Thyroid gland (tissue), 4 donors: ENCODE measurements around the gene MIEF2. TPM values are rescaled to one million over a fixed set of nuclear protein-coding genes. Genes with fewer than 3 reads are reported as not detected.

Experiments
- DNase-seq, 2 donors: peaks; one replicate each; pipeline ENCODE4 v3.0.0-alpha.2; 2019
- H3K27ac ChIP-seq, 3 donors: fragments of 200-600 bp; sonication (generic); 1 replicate in 2 of 3; 2 replicates in 1 of 3; pipeline ENCODE4 v1.5.1; 2016 to 2019; ENCODE audit warnings: mild to moderate bottlenecking in 1 of 3, moderate library complexity in 1 of 3
- H3K27me3 ChIP-seq: fragments of 200-600 bp; sonication (generic); one replicate; pipeline ENCODE4 v1.5.1; 2019
- H3K36me3 ChIP-seq, 2 donors: fragments of 200-600 bp; sonication (generic); one replicate each; pipeline ENCODE4 v1.5.1; 2016 to 2019
- H3K4me1 ChIP-seq, 2 donors: fragments of 200-600 bp; sonication (generic); one replicate each; pipeline ENCODE4 v1.5.1; 2017 to 2019
- H3K4me3 ChIP-seq, 3 donors: fragments of 200-600 bp; sonication (generic); replicated peaks in 1 of 3; 1 replicate in 2 of 3; 2 replicates in 1 of 3; pipeline ENCODE4 v1.5.1; 2016; ENCODE audit warnings: mild to moderate bottlenecking in 1 of 3
- H3K9me3 ChIP-seq: fragments of 200-600 bp; sonication (generic); one replicate; pipeline ENCODE4 v1.5.1; 2017
- CTCF ChIP-seq, 6 experiments: fragments of 200-600 bp in 3 of 6; fragments of 450-650 bp in 3 of 6; sonication (generic) in 3 of 6; IDR thresholded peaks; one replicate each; pipeline ENCODE4 v1.5.1; 2016 to 2019; ENCODE audit warnings: antibody characterized with exemption in 6 of 6, mild to moderate bottlenecking in 2 of 6, inconsistent platforms in 1 of 6, moderate library complexity in 1 of 6
- POLR2A ChIP-seq, 2 donors: fragments of 450-650 bp; IDR thresholded peaks; one replicate each; pipeline ENCODE4 v1.6.1; 2017; ENCODE audit warnings: antibody characterized with exemption in 2 of 2, mild to moderate bottlenecking in 2 of 2, moderate library complexity in 1 of 2
- WGBS, 2 donors: methylation state at CpG; one replicate each; pipeline ENCODE4 v1.1.5; 2017; 5-methylcytosine and 5-hydroxymethylcytosine counted together
- intact Hi-C: fragments of 100-400 bp; cut with DNase I; formaldehyde crosslinking; loops from one replicate; pipeline ENCODE4 v1.15.1; 2023
- total RNA-seq, 4 donors: library from RNA; depleted of rRNA; stranded (reverse); fragments of >200 nt; gene quantifications; one replicate each; pipeline ENCODE4 v1.2.3, GENCODE V29; 2016

MIEF2 gene
- total RNA-seq, 4 donors from 2014 or later, result 25.7 to 47.0 (median 34.9) TPM

- H3K36me3 ChIP-seq, result peaks cover 10 to 11% of the 10 kb centered on the region in 2 donors
- peaks cover 30 to 52% of the 10 kb centered on the region in 2 donors for H3K4me1 ChIP-seq
- H3K27me3 ChIP-seq, result no peaks in the 10 kb centered on the region
- TF ChIP-seq POLR2A (IDR thresholded peaks at IDR 0.05), result no peak
- no peak for TF ChIP-seq CTCF (IDR thresholded peaks at IDR 0.05)
- no peaks in the 10 kb centered on the region for H3K9me3 ChIP-seq
- DNase-seq, result no peak
- H3K27ac ChIP-seq, result peak overlapping the region in 2 of 3 donors; percentile 73 to 87
- intact Hi-C loops, result loop anchor here (5.0 kb wide), 1 partner anchor 59 kb away; the partner anchor contains the start of gene FLII
- H3K4me3 ChIP-seq, result peak overlapping the region in 2 of 3 donors; percentile 50 to 90
- 70 to 73% methylated on average over 11 of the region's 11 CpGs for WGBS, 2 donors
Observed at GRCh38 chr17:18315961-18316360, 55.5 kb downstream of the MIEF2 start.

Other genes starting within 250 kb of the MIEF2 start
- 10 to 100 TPM; 28.1 to 40.1 (median 36.7) TPM for gene ATPAF2, start 221.5 kb upstream of the MIEF2 start, total RNA-seq
- 10 to 100 TPM; 12.6 to 16.8 (median 13.5) TPM for gene GID4, start 221.3 kb upstream of the MIEF2 start, total RNA-seq
- gene DRG2, start 172.7 kb upstream of the MIEF2 start, total RNA-seq, result 10 to 100 TPM; 35.3 to 88.8 (median 59.2) TPM
- gene MYO15A, start 151.9 kb upstream of the MIEF2 start, total RNA-seq, result 1 to 10 TPM; 1.3 to 3.6 (median 1.7) TPM
- gene ALKBH5, start 76.8 kb upstream of the MIEF2 start, total RNA-seq, result 100 to 1,000 TPM; 123 to 169 (median 159) TPM
- gene LLGL1, start 35.0 kb upstream of the MIEF2 start, total RNA-seq, result 10 to 100 TPM; 14.5 to 19.4 (median 17.5) TPM
- 100 to 1,000 TPM; 231 to 259 (median 241) TPM for gene FLII, start 1.9 kb upstream of the MIEF2 start, total RNA-seq
- 10 to 100 TPM; 31.3 to 34.5 (median 32.5) TPM for gene TOP3A, start 54.3 kb downstream of the MIEF2 start, total RNA-seq
- gene SMCR8, start 54.6 kb downstream of the MIEF2 start, total RNA-seq, result 10 to 100 TPM; 16.7 to 28.3 (median 19.6) TPM
- 100 to 1,000 TPM in 1 of 4 donors, 10 to 100 TPM in 3; 59.9 to 117 (median 82.7) TPM for gene SHMT1, start 102.9 kb downstream of the MIEF2 start, total RNA-seq
- 1 to 10 TPM in 1 of 4 donors, under 1 TPM in 2, not detected in 1; 0.40 to 1.4 (median 0.89) TPM for gene EVPLL, start 117.1 kb downstream of the MIEF2 start, total RNA-seq
- gene LGALS9C, start 216.1 kb downstream of the MIEF2 start, total RNA-seq, result not detected